ENCODE measurements around the gene OCRL.

DNA sequence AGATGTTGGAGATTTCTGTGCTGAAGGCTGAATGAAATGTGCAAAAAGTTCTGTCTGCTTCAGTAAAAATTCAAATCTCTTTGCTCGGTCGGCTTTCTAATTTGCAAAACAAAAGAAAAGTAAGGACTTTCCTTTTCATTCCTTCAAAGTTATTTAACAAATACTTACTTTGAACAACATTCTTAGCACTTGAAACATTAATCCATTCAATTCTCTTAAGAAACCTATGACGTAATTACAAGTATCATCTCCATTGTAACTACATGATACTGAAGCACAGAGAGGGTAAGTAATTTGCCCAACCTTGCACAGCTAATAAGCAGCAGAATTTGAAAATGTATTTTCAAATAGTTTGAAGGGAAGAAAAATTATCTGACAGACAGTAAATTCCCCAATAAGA is 23.7 kb upstream of the OCRL start:
- TF ChIP-seq EZH2 (IDR thresholded peaks at IDR 0.05; ENCODE audit: low read depth, unreplicated experiment) (no peak), POLR2AphosphoS5 (IDR thresholded peaks at IDR 0.05; ENCODE audit: low read depth) (no peak), ZNF114 (CRISPR knock-in tag; IDR thresholded peaks at IDR 0.05) (no peak)
- TF ChIP-seq, protein P1, sequence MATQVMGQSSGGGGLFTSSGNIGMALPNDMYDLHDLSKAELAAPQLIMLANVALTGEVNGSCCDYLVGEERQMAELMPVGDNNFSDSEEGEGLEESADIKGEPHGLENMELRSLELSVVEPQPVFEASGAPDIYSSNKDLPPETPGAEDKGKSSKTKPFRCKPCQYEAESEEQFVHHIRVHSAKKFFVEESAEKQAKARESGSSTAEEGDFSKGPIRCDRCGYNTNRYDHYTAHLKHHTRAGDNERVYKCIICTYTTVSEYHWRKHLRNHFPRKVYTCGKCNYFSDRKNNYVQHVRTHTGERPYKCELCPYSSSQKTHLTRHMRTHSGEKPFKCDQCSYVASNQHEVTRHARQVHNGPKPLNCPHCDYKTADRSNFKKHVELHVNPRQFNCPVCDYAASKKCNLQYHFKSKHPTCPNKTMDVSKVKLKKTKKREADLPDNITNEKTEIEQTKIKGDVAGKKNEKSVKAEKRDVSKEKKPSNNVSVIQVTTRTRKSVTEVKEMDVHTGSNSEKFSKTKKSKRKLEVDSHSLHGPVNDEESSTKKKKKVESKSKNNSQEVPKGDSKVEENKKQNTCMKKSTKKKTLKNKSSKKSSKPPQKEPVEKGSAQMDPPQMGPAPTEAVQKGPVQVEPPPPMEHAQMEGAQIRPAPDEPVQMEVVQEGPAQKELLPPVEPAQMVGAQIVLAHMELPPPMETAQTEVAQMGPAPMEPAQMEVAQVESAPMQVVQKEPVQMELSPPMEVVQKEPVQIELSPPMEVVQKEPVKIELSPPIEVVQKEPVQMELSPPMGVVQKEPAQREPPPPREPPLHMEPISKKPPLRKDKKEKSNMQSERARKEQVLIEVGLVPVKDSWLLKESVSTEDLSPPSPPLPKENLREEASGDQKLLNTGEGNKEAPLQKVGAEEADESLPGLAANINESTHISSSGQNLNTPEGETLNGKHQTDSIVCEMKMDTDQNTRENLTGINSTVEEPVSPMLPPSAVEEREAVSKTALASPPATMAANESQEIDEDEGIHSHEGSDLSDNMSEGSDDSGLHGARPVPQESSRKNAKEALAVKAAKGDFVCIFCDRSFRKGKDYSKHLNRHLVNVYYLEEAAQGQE (IDR thresholded peaks at IDR 0.05; ENCODE audit: unreplicated experiment), result no peak
- TF ChIP-seq, protein P2, sequence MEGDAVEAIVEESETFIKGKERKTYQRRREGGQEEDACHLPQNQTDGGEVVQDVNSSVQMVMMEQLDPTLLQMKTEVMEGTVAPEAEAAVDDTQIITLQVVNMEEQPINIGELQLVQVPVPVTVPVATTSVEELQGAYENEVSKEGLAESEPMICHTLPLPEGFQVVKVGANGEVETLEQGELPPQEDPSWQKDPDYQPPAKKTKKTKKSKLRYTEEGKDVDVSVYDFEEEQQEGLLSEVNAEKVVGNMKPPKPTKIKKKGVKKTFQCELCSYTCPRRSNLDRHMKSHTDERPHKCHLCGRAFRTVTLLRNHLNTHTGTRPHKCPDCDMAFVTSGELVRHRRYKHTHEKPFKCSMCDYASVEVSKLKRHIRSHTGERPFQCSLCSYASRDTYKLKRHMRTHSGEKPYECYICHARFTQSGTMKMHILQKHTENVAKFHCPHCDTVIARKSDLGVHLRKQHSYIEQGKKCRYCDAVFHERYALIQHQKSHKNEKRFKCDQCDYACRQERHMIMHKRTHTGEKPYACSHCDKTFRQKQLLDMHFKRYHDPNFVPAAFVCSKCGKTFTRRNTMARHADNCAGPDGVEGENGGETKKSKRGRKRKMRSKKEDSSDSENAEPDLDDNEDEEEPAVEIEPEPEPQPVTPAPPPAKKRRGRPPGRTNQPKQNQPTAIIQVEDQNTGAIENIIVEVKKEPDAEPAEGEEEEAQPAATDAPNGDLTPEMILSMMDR (conservative IDR thresholded peaks at IDR 0.05; ENCODE audit: low read depth in 2 of 2), result no peak
- TF ChIP-seq, protein P3, sequence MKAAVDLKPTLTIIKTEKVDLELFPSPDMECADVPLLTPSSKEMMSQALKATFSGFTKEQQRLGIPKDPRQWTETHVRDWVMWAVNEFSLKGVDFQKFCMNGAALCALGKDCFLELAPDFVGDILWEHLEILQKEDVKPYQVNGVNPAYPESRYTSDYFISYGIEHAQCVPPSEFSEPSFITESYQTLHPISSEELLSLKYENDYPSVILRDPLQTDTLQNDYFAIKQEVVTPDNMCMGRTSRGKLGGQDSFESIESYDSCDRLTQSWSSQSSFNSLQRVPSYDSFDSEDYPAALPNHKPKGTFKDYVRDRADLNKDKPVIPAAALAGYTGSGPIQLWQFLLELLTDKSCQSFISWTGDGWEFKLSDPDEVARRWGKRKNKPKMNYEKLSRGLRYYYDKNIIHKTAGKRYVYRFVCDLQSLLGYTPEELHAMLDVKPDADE (IDR thresholded peaks at IDR 0.05), result no peak
